Activated CD4-positive, CD25-positive, alpha-beta regulatory T cell treated with anti-CD3 and anti-CD28 coated beads, Interleukin-2, amount 50 U/mL, for 72 hours (primary cell): ENCODE data around the gene MAN1A2.

Source experiments
- DNase-seq: peaks from one replicate; pipeline ENCODE4 v3.0.0; 2021

The MAN1A2 gene

DNA sequence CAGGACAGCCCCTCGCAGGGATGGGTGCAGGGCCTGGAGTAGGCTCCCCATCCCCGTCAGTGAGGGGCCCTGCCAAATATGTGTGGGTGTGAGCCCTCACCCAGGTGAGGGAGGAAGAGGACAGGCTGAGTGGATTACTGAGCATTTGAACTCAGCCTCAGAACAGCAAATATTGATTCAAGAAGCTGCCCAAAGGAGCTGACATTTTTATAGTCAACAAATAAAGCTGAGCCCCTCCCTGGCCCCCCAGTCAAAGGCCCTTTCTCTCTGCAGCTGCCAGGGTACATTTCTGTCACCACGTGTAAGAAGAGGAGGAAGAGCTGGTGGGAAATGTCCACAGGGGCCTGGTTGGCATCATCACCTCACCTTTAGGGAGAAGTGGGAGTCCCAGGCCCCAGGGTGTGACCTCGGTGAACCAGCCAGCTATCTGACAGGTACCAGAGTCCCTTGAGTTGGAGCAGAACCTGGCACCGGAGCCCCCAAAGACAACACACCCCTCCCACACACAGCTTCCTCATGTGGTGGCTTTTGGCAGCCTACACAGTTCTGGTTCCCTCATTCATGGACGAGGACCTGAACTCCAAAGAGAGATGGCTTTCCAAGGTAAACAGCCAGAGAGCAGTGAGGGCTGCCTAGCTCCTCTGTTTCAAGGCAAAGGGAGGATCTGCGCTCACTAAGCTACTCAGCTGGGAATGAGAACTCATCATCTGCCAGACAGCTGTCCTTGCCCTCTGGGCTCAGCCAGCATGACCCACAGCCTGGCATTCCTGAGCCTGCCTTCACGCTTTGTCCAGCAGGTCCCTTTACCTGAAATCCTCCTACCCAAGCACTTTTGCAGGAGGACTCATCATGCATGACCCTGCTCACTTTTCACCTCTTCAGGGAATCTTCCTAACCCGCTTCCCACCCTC, 195.6 kb downstream of the MAN1A2 start:
- no peak for DNase-seq

DNA sequence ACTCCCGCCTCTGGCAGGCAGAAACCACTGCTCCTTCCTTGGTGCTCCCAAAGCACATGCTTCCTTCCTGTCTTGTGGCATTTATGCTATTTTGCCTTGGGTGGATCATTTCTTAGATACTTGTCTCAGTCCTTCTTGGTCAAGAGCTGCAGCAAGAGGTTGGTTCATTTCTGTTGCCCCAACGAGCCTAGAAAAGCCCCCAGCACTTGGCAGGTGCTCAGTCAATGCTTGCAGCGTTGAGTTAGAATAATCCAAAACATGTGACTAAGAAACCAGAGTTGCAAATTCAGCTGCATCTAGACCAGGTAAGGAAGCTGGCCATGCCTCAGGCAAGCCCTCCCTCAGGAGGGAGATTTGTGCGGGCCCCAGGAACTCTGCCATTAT, 196.2 kb downstream of the MAN1A2 start:
- no peak for DNase-seq

DNA sequence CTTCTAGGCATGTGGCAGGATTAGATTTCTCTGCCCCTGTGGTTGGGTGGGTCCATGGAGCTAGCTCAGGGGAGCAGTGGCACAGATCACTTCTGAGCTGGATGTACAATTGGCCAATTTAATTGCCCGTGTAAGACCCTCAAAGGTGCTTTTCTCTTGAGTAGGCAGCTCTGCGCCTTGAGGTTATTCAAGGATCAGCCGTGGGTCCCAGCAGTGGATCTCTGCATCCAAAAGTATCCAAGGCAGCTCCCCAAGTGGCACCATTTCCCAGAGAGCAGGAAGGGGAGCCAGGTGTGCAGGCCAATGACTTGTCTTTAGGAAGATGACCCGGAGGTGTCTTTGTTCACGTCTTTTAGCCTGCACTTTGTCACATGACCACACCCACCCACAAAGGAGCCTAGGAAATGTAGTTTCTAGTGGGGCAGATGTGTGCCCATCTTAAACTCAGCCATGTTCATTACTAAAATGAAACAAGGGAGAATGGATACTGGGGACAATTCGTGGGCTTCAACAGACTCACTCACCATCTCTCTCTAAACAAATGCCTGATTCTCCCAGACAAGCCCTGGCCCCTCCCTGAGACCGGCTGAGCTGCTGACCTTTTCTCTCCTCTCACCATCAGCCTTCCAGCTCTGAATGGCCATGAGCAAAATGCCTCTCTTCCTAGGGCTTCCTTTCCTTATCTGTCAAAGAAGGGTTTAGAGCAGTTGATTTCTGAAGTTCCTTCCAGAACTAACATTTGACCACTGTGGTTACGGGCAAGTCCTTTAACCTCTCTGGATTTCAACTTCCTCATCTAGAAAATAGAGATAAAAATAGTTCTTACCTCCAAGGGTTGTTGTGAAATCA, 197.2 kb downstream of the MAN1A2 start:
- DNase-seq, result no peak

DNA sequence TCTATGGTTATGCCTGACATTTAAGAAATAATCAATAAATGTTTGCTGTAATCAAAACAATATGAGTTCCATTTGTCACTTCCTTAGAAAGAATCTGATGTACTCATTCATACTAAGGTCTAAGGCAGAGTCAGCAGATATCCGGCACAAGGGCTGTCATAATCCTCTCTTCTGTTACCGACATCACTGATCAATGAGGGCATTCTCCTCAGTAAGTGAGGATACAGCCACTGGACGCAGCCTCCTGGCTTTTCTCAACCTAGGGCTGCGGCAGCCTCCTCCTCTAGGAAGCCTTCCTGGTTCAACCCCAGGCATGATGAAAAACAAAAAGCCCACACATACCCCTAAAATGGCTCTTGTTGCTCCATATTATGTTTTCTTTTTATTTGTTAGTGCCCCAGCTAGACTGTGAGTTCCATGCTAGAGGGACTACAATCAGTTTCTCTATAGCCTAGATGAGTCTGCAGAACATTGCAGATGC, 197.9 kb downstream of the MAN1A2 start:
- no peak for DNase-seq

DNA sequence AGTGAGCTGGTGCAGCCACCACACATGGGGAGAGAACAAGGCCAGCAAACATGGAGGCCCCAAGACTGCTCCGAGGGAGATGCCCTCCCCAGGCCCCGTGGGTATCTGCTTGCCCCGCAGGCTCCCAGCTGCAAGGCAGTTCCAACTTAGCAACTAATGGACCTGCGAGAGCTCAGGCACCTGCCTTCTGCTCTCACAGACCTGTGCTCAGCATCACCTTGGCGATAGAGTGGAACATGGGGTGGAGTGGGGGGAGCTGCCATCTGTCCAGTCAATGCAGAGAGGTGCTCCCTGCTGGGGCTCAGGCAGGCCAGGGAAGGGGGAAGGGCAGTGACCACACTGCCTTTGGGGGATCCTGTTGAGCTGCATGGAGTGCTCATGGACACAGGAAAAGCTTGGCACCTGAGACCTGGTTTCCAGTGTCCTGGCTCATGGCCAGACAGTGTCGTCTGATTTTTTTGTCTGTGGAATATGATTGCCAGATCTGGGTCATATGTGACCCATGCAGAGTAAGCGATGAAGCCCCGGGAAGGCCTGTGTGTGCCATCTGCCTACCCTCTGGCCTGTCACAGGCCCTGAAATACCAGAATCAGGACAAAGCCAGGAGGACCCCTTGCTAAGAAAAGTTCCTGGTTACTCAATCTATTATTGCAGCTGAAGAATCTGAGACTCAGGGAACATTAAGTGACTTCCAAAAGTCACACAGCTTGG, 198.7 kb downstream of the MAN1A2 start:
- DNase-seq, result no peak

DNA sequence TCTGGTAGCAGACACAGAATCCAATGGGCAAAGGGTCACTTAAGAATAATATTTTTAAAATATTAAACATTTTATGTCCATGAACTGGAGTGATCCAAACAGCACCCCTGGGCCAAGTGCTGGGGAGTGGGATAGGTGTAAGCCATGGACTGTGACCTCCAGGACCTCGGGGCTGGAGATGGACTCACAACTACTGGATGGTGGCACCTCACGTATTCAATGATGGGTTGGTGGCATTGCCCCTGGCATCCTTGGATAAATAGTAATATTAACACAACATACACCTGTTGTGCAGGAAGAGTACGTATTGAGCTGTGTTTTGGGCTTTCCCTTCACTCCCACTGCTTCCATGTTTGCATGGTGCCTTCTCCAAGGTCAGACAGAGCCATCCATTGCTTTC, 199.3 kb downstream of the MAN1A2 start:
- DNase-seq, result no peak

DNA sequence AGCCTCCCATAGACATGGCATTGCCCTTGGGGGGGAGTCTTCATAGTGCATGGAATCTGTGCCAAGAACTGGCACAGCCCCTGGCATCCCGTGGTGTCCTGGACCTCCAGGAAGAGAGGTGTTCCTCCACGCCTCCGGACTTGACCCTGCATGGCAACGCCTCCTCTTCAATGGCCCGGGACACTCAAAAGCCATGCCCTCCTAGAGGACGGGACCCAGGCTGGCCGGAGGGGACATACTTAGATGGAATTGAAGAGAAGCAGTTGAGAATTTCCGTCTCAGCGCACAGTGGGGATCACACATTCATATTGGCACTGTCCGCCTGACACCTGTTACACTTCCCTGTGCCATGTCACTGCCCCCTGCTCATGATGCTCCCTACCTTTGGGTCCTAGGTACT, 200.2 kb downstream of the MAN1A2 start:
- DNase-seq, result no peak

DNA sequence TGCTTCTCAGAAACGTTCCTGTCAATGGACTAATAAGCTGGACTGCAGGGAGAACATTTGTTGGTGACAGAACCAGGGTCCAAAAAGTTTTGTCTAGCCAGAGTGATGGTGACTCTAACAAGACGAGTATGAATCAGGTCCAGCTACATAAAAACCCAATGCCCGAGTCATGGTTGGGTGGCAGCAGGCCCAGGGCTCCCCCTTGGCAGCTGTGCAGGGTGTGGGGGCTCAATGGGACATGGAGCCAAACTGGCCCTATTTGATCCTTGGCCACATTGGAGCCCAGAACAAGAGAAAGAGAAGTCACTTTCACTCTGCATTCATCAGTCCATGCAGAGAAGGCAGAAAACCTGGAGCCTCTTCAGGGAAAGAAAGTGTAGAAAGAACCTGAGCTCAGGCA, 200.7 kb downstream of the MAN1A2 start:
- no peak for DNase-seq

DNA sequence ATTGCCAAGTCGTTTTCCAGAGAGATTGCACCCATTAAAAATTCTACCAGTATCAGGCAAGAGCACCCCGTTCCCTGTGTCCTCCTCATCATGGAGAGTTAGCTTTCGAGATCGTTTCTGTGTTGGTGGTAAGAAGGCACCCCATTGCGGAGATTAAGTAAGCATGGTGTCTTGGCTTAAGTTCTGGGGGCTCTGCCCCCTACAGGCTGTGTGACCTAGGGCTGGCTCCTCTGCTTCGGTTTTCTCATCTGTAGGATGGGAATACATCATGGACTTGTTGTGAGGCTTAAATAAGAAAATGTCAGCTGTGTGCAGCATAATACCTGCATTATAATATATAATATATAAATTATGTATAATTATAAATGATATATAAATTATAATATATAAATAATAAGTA, 201.8 kb downstream of the MAN1A2 start:
- no peak for DNase-seq

DNA sequence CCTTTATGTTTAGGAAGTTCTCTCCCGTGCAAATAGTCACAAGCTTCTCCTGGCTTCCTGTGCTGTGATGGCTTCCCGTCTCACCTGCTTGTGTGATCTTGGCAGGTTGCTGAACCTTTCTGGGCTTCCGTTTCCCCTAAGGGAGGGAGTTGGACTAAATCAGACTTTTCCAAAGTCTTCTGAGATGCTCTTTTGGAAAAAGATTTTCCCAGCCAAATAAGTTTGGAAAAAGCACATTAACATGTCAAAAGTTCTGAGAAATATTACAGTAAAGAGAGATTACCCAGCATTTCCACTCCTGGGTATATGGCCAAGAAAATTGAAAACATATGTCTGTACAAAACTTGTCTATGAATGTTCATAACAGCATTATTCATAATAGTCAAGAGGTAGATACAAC, 202.6 kb downstream of the MAN1A2 start:
- DNase-seq, result no peak

DNA sequence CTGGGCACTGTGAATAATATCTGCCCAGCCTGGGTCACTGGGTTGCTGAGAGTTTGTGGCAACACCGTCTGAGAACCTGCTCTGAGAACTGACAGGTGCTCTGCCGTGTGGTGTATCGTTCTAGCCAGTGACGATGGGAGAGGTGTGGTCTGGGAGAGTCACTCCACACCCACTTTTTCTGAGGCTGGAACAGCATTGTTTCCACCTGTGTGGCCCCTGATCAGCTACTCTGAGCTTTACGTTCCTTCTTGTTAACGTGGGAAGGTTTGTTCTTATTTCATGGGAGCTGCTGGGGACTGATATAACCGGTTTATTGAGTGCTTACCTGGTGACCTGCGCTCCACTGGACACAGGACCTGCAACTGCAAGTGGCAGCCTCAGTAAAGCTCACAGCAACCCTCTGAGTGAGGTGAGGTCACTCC, 203.8 kb downstream of the MAN1A2 start:
- no peak for DNase-seq

DNA sequence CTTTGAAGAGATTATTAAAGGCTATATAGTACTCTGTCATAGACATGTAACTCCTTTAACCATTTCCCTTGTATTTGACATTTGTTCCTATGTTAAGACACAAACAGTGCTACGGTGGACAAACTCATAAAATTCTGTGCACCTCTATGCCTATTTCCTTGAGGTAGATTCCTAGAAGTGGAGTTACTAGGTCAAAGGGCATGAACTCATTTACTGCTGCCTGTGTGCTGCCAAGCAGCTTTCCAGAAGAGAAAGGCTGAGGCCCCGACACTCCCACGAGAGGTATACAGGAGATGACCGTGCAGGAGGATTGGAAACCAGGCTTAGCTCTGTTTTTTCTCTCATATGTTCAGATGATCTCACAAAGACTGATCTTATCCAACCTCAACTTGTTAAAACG, 204.2 kb downstream of the MAN1A2 start:
- DNase-seq, result no peak

DNA sequence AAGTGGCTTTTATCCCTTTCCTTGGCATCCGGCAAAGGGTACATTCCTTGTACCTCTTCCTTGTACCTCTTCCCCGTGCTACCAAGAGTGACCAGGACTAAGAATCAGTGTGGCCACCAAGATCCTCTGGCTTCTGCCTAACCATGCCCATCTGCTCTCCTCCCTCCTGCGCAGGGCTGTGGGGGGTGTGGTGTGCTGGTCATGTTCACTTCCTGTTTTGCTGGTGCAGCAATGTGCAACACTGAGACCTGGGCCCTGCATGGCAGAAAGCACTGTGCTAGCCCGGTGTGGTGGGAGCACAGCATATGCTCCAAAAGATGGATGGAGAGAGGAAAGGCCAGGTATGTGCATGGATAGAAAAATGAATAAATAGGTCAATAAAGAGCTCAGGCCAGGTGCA, 205.3 kb downstream of the MAN1A2 start:
- no peak for DNase-seq

DNA sequence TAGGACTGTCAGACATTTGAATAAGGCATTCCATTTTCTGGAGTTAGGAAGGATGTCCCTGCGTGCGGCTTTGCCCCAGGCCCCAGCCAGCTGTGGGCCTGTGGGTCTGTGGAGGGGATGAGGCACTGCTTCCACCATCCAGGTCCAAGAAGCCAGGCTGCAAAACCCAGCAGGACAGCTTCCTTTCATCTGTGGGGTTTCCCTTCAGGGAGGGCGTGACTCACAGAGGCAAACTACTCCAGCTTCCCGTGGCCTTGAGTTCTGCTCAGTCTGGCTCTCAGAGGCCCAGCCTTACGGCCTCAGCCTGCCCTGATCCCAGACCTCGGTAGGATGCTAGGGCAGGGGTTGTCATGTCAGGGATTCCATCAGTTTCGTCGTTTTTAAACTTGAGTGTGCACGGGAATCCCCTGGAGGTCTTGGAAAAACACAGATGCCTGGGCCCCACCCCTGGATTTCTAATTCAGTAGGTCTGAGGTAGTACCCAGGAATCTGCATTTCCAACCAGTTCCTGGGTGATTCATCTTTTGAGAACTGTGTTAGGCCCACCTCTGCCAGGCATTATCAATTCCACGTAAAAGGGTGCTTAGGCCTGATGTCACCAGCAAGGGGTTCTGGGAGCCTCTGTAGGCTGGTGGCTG, 206.3 kb downstream of the MAN1A2 start:
- DNase-seq, result no peak

DNA sequence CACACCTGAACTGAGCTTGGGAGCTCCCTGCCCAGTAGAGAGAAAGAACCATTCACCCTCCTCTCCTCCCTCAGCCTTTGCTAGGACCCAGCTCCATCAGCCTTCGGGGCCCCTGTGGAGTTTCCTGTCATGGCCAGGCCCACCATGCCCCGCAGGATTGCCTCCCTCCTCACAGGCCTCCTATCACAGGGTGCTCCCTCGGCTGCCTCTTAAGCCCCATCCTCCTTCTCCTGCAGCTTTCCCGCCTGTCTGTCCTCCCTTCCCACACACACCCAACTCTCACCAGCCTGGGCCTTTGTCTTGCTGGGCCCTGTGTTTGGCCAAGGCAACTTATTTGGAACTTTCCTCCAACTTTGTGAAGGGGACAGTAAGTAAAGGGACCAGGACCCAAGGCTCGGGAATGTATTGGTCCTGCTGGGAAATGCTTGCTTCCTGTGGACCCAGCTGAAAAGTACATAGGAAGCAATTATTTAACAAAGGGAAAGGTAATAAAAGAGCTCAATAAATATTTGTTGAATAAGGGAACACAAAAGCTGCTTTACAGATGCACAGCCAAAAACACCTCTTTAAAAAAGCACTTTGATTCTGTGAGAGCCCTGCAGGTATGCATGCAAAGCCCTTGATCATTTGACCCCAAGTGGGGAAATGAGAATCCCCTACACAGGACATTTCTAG, 207.0 kb downstream of the MAN1A2 start:
- no peak for DNase-seq

DNA sequence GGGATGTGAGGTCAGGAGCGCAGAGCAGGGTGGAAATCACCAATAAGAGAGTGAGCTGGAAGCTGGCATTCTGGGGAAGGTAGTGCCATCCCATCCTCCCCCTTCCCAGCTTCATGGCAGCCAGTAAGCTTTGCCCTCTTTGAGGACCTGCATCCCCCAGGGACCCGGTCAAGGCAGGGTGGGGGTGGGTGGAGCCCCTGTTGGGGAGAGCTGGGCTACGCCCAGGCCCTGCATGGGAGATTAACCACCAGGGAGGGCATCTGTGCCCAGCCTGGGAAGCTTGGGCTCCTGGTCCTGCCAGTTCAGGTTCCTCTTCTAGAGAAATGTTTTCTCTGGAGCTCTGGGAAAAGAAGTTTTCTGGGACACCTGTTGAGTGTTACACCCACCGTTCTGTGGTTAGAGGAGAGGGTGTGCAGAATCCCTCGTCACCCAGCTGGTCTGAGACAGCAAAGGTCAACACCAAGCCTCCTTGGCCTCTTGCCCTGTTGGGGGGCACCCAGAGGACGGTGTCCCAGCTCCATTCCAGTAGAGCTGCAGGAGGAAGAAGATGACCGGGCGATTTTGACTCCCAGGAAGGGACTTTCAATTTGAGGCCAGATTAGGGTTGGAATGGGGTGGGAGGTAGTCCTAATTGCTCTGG, 208.5 kb downstream of the MAN1A2 start:
- no peak for DNase-seq

DNA sequence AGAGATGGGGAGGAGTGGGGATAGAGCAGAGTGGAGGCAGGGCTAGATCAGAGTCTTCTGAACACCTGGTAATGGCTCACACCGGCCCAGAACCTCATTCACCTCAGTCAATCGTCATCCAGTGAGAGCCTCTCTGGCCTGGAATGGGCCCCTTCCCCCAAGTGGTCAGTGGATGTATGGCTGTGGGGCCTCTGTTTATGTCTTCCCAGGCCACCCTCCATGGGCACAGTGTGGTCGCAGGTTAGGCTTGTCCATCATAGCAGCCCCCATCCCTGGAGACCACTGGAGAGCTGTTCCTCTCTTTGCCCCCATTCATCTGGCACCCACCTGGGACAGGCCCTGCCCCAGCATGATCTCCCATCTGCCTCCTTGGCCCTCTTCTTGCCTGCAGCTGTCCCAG, 209.0 kb downstream of the MAN1A2 start:
- DNase-seq, result no peak

DNA sequence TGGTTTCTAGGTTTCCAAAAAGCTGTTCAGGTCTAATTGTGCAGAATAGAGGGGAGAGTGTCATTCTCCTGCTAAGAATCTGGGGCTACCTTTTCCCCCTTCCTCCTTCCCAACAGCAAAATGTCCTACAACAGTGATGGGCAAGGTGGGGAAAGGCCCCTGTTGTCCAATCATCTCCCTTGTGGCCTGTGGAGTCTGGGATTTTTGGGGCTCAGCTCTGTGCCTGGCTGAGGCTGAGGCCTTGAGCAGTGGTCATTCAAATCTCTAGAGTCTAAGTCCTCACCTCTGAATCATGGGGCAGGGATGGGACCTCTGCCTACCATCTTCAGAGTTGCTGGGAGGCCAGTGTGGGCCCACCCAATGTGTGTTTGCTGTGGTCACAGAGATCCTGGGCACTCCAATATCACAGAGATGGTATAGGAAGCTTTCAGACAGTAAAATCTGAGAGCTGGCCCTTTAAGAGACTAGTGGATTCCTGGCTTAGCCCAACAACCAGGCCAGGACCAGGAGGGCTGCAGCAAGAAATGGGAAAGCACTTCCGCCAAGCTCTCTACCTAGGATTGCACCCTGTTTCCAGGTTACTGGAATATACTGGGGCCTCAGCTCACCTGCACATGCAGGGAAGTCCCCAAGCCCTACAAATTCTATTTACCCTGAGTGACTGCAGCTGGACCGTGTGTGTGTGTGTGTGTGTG, 210.1 kb downstream of the MAN1A2 start:
- no peak for DNase-seq

DNA sequence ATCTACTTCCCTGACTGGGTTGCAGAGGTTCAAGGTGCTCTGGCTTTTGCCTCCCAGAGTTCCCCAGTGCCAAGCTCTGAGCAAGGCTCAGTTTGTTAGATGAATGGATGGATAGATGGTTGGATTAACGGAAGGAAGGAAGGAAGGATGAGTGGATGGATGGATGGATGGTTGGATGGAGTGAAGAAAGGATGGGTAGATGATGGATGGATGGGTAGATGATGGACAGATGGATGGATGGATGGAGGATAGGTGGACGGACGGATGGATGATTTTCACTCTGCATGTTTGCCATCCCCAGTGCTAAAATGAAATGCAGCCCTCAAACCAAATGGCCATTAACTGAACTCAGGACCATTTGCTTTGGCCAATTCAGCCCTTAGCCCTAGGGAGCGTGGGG, 211.2 kb downstream of the MAN1A2 start:
- DNase-seq, result no peak
